ENCODE data around the gene ALPG. TPM values are rescaled to one million over a fixed set of nuclear protein-coding genes. Genes with fewer than 3 reads are reported as not detected.
"Not testable (repeated sequence)": the region's sequence is repeated elsewhere in the genome, so short reads cannot be mapped to it uniquely, and the experiment has no call there.

Gene ALPG
- total and polyA plus RNA-seq, 10 of the 15 experiments (the other 5 are each of a cell fraction or from before 2014, with no cell fraction given) = not detected

DNA sequence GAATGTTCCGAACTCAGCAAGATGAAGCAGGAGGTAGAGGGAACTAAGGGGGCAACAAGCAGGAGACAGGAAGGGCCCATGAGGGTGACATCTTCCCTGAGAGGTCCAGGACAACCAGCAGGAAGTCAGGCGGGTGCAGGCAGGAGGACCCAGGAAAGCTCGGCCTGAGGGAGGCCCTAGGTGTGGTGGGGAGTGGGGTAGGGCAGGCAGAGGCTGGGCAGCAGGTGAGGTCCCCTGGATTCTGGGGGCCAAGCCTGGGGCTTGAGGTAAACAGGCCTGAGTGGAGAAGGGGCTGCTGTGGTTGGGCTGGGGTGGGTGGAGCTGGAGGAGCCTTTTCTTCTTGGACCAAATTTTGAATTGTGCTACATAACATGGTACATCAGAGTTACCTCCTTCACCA is 4.1 kb upstream of the ALPG start (continued):
- TF ChIP-seq, protein P1, sequence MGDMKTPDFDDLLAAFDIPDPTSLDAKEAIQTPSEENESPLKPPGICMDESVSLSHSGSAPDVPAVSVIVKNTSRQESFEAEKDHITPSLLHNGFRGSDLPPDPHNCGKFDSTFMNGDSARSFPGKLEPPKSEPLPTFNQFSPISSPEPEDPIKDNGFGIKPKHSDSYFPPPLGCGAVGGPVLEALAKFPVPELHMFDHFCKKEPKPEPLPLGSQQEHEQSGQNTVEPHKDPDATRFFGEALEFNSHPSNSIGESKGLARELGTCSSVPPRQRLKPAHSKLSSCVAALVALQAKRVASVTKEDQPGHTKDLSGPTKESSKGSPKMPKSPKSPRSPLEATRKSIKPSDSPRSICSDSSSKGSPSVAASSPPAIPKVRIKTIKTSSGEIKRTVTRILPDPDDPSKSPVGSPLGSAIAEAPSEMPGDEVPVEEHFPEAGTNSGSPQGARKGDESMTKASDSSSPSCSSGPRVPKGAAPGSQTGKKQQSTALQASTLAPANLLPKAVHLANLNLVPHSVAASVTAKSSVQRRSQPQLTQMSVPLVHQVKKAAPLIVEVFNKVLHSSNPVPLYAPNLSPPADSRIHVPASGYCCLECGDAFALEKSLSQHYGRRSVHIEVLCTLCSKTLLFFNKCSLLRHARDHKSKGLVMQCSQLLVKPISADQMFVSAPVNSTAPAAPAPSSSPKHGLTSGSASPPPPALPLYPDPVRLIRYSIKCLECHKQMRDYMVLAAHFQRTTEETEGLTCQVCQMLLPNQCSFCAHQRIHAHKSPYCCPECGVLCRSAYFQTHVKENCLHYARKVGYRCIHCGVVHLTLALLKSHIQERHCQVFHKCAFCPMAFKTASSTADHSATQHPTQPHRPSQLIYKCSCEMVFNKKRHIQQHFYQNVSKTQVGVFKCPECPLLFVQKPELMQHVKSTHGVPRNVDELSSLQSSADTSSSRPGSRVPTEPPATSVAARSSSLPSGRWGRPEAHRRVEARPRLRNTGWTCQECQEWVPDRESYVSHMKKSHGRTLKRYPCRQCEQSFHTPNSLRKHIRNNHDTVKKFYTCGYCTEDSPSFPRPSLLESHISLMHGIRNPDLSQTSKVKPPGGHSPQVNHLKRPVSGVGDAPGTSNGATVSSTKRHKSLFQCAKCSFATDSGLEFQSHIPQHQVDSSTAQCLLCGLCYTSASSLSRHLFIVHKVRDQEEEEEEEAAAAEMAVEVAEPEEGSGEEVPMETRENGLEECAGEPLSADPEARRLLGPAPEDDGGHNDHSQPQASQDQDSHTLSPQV (IDR thresholded peaks at IDR 0.05) = no peak
- no peak for TF ChIP-seq NR2C1 (IDR thresholded peaks at IDR 0.05)
- TF ChIP-seq NFYB (IDR thresholded peaks at IDR 0.05; ENCODE audit: insufficient read depth, low read depth, low read length) = no peak

DNA sequence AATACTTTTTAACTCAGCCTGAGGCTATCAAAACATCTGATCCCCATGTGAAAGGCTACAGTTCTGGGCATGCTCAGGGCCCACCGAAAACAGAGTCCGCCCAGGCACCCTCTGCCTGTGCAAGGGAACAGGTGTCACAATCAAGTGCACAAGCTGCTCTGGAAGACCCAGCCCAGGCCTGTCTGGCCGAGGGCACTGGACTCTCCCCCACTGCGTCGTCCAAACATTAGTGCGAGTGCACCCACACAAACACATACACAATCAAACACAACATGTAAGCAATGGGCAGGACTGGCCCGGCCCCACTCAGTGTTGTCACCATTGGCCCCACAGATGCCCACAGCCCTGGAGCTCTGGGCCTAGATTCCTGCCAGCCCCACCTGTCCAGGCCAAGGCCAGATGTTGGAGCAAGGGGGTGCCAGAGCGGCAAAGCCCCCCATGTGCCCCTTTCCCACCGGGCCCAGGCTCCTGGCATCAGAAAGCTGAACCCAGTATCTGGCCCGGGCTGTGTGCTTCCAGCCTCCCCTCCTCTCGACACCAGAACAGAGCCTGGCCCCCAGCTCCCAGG is 617 bp upstream of the ALPG start:
- H3K27me3 ChIP-seq (replicated peaks in 1 of 2; ENCODE audit: control insufficient read depth in 2 of 2, insufficient read depth in 2 of 2, low read length in 1 of 2) = no peaks in the 10 kb centered on the region
- POLR2A ChIA-PET = no interaction called here
- SMC1A ChIA-PET (ENCODE audit: uncharacterized antibody, unreplicated experiment) = no interaction called here
- CTCF ChIA-PET = no interaction called here
- BruUV-seq (replicated peaks) = no TSS peak
- no peak overlapping the region for H2AFZ ChIP-seq (ENCODE audit: control insufficient read depth, low read depth, low read length)
- H3K4me1 ChIP-seq (ENCODE audit: control insufficient read depth, insufficient read depth, low read length) = no peaks in the 10 kb centered on the region
- H3K27ac ChIP-seq (ENCODE audit: control insufficient read depth, insufficient read depth) = no peak overlapping the region
- no peak for TF ChIP-seq HDAC6 (IDR thresholded peaks at IDR 0.05; ENCODE audit: unreplicated experiment)
- no peaks in the 10 kb centered on the region for H3K36me3 ChIP-seq (ENCODE audit: control insufficient read depth in 2 of 2, insufficient read depth in 2 of 2, low read length in 1 of 2)
- FAIRE-seq (no peak), DNase-seq (ENCODE audit: low read depth, low spot score) (no peak), ATAC-seq (no peak)
- in situ Hi-C loops (cut with MboI) = no loop called here
- intact Hi-C loops (cut with micrococcal nuclease; ENCODE audit: unreplicated experiment) = no loop called here
- no peaks in the 10 kb centered on the region for H4K20me1 ChIP-seq (ENCODE audit: control insufficient read depth, insufficient read depth)
- no peaks in the 10 kb centered on the region for H3K9me3 ChIP-seq (replicated peaks; ENCODE audit: control insufficient read depth, insufficient read depth, low read length)
- no peak overlapping the region for H3K4me3 ChIP-seq
- RAD21 ChIA-PET (ENCODE audit: unreplicated experiment) = no interaction called here
- no peak overlapping the region for H3K9ac ChIP-seq (ENCODE audit: control insufficient read depth, insufficient read depth, low read length)
- H3K79me2 ChIP-seq (ENCODE audit: control insufficient read depth, insufficient read depth, low read length) = no peaks in the 10 kb centered on the region
- 49% methylated on average over 10 of the region's 11 CpGs for WGBS (ENCODE audit: insufficient coverage, insufficient replicate concordance, low lambda C conversion rate, missing lambda C conversion rate)
- no peak overlapping the region for H3K4me2 ChIP-seq (ENCODE audit: control insufficient read depth, insufficient read depth)

DNA sequence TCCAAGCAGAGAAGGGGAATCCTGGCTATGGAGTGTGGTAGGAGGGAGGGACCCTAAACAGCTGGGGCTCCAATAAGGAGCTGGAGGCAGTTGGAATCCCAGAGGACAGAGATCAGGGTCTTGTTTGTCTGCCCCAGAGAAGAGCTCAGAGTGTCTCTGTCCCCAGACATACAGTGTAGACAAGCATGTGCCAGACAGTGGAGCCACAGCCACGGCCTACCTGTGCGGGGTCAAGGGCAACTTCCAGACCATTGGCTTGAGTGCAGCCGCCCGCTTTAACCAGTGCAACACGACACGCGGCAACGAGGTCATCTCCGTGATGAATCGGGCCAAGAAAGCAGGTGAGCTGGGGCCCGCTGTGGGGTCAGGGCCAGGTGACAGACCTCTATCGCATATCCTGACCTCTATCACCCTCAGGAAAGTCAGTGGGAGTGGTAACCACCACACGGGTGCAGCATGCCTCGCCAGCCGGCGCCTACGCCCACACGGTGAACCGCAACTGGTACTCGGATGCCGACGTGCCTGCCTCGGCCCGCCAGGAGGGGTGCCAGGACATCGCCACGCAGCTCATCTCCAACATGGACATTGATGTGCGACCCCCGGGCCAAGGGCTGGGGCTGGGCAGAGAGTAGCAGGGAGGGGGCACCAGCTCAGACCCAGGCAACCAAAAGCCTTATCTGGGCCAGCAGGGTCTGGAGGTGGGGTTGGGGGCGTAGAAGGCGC is 945 bp downstream of the ALPG start:
- H3K27ac ChIP-seq (ENCODE audit: control insufficient read depth, insufficient read depth); FAIRE-seq; H3K4me3 ChIP-seq; SMC1A ChIA-PET (ENCODE audit: uncharacterized antibody, unreplicated experiment); intact Hi-C loops (cut with micrococcal nuclease; ENCODE audit: unreplicated experiment); H3K79me2 ChIP-seq (ENCODE audit: control insufficient read depth, insufficient read depth, low read length); H4K20me1 ChIP-seq (ENCODE audit: control insufficient read depth, insufficient read depth); in situ Hi-C loops (cut with MboI); BruUV-seq (replicated peaks); CTCF ChIA-PET; H2AFZ ChIP-seq (ENCODE audit: control insufficient read depth, low read depth, low read length); POLR2A ChIA-PET; H3K4me1 ChIP-seq (ENCODE audit: control insufficient read depth, insufficient read depth, low read length); H3K4me2 ChIP-seq (ENCODE audit: control insufficient read depth, insufficient read depth); H3K9me3 ChIP-seq (replicated peaks; ENCODE audit: control insufficient read depth, insufficient read depth, low read length); ATAC-seq; H3K9ac ChIP-seq (ENCODE audit: control insufficient read depth, insufficient read depth, low read length); RAD21 ChIA-PET (ENCODE audit: unreplicated experiment); H3K27me3 ChIP-seq (replicated peaks in 1 of 2; ENCODE audit: control insufficient read depth in 2 of 2, insufficient read depth in 2 of 2, low read length in 1 of 2); H3K36me3 ChIP-seq (ENCODE audit: control insufficient read depth in 2 of 2, insufficient read depth in 2 of 2, low read length in 1 of 2); DNase-seq (ENCODE audit: low read depth, low spot score): not testable (repeated sequence)
- WGBS (ENCODE audit: insufficient coverage, insufficient replicate concordance, low lambda C conversion rate, missing lambda C conversion rate) = 64% methylated on average over 27 of the region's 30 CpGs

Measured in GM12878 (cell line).